Tibial nerve (tissue), 4 donors: Measurements from ENCODE around the gene FANCL.

Source experiments
- CTCF ChIP-seq, 5 experiments: fragments of 200-600 bp in 3 of 5; fragments of 450-650 bp in 2 of 5; sonication (generic) in 3 of 5; IDR thresholded peaks; one replicate each; pipeline ENCODE4 v1.5.1; 2016 to 2019; ENCODE audit warnings: antibody characterized with exemption in 5 of 5, mild to moderate bottlenecking in 3 of 5, moderate library complexity in 2 of 5
- EP300 ChIP-seq, 2 donors: sonication (generic); formaldehyde crosslinking; IDR thresholded peaks; one replicate each; pipeline ENCODE4 v1.6.1; 2017; ENCODE audit warnings: antibody characterized with exemption in 2 of 2, mild to moderate bottlenecking in 1 of 2
- POLR2A ChIP-seq, 2 donors: fragments of 450-650 bp; IDR thresholded peaks; one replicate each; pipeline ENCODE4 v1.6.1; 2017; ENCODE audit warnings: antibody characterized with exemption in 2 of 2, mild to moderate bottlenecking in 2 of 2, moderate library complexity in 2 of 2

GRCh38 chr2:58266211-58266610 is 25.1 kb upstream of the FANCL start:
- TF ChIP-seq CTCF (IDR thresholded peaks at IDR 0.05) (no peak), EP300 (IDR thresholded peaks at IDR 0.05) (no peak), POLR2A (IDR thresholded peaks at IDR 0.05) (no peak)
